HepG2 (cell line): ENCODE measurements around the gene GPR12. TPM values are rescaled to one million over a fixed set of nuclear protein-coding genes. Genes with fewer than 3 reads are reported as not detected.

Experiments
- ATAC-seq: fragments of 200-7000 bp; cut with Tn5 transposase; 3 replicates; pipeline ENCODE4 v1.9.1; 2020; ENCODE audit warnings: mild to moderate bottlenecking, moderate library complexity
- BruUV-seq: library from RNA; stranded (reverse); fragments of 400-500 nt; replicated peaks from 2 replicates; lab custom pipeline; 2021; lab: Mats Ljungman, UMichigan
- CTCF ChIA-PET: fragments of 300-600 bp; formaldehyde crosslinking; extraction: SDS; loops from one replicate; lab custom pipeline; 2021; ENCODE audit warnings: low total read pairs, inconsistent platforms, low intra/inter-chr PET ratio; lab: Yijun Ruan, JAX
- POLR2A ChIA-PET: fragments of 350-600 bp; sonication (Branson Sonifier 250); formaldehyde crosslinking; loops from one replicate; lab custom pipeline; 2020; ENCODE audit warnings: antibody characterized with exemption, inconsistent platforms; lab: Yijun Ruan, JAX
- DNase-seq: peaks from one replicate; pipeline ENCODE4 v3.0.0-alpha.2; 2015; ENCODE audit warnings: low spot score
- FAIRE-seq: peaks from 3 replicates; lab custom pipeline; 2011; peaks lifted over from hg19 to GRCh38; lab: Jason Lieb, UNC
- H2AFZ ChIP-seq: one replicate; pipeline ENCODE4 v1.6.1; 2011; ENCODE audit warnings: low read length, inconsistent platforms
- H3K27ac ChIP-seq: fragments of 300-600 bp; 3 replicates; pipeline ENCODE4 v1.8.0; 2011; ENCODE audit warnings: mixed run types, mild to moderate bottlenecking, mixed read lengths, low read length, inconsistent platforms; ENCODE audit not compliant: insufficient read depth; ENCODE audit errors: extremely low read length
- H3K27me3 ChIP-seq, 2 experiments: fragments of 200-600 bp in 1 of 2; 2 replicates in 1 of 2; 3 replicates in 1 of 2; pipeline versions ENCODE4 v1.6.0 to v1.8.0; 2011; ENCODE audit warnings: low read length in 2 of 2, mild to moderate bottlenecking in 2 of 2, moderate library complexity in 2 of 2, inconsistent platforms in 1 of 2; ENCODE audit not compliant: insufficient read depth in 2 of 2, control insufficient read depth in 1 of 2
- H3K36me3 ChIP-seq, 2 experiments: fragments of 200-600 bp in 1 of 2; replicated peaks in 1 of 2; 2 replicates in 1 of 2; 3 replicates in 1 of 2; pipeline versions ENCODE4 v1.5.1 to v1.8.0; 2011; ENCODE audit warnings: low read length in 2 of 2, inconsistent platforms in 1 of 2; ENCODE audit not compliant: insufficient read depth in 2 of 2, control insufficient read depth in 1 of 2
- H3K4me1 ChIP-seq: 2 replicates; pipeline ENCODE4 v1.5.1; 2012; ENCODE audit warnings: low read length, inconsistent platforms; ENCODE audit not compliant: insufficient read depth
- H3K4me2 ChIP-seq: 2 replicates; pipeline ENCODE4 v1.6.0; 2011; ENCODE audit warnings: low read depth, low read length, inconsistent platforms
- H3K4me3 ChIP-seq, 3 experiments: fragments of 200-600 bp in 1 of 3; sonication (generic), shearing (Covaris generic) in 1 of 3; replicated peaks in 1 of 3; 2 replicates each; pipeline ENCODE4 v1.5.1; 2011 to 2016; ENCODE audit warnings: low read length in 3 of 3, inconsistent platforms in 2 of 3, low read depth in 2 of 3, mild to moderate bottlenecking in 2 of 3, control low read depth in 1 of 3, mixed read lengths in 1 of 3; ENCODE audit not compliant: insufficient read depth in 1 of 3
- H3K79me2 ChIP-seq: one replicate; pipeline ENCODE4 v1.6.1; 2011; ENCODE audit warnings: low read length, inconsistent platforms; ENCODE audit not compliant: insufficient read depth
- H3K9ac ChIP-seq: 2 replicates; pipeline ENCODE4 v1.6.0; 2011; ENCODE audit warnings: mild to moderate bottlenecking, low read depth, low read length, inconsistent platforms; ENCODE audit not compliant: insufficient read depth
- H3K9me3 ChIP-seq: 2 replicates; pipeline ENCODE4 v1.5.1; 2012; ENCODE audit warnings: mild to moderate bottlenecking, low read length
- H4K20me1 ChIP-seq: 2 replicates; pipeline ENCODE4 v1.6.0; 2011; ENCODE audit warnings: inconsistent platforms, mild to moderate bottlenecking, low read length, moderate library complexity; ENCODE audit not compliant: insufficient read depth
- CC2D1A ChIP-seq: sonication (generic); formaldehyde crosslinking; IDR thresholded peaks from 2 replicates; pipeline ENCODE4 v1.8.1; 2023; ENCODE audit warnings: mild to moderate bottlenecking, missing genetic modification reagents
- DNMT1 ChIP-seq: sonication (generic); formaldehyde crosslinking; IDR thresholded peaks from 2 replicates; pipeline ENCODE4 v1.5.1; 2020; ENCODE audit warnings: mild to moderate bottlenecking, missing genetic modification reagents
- MTF1 ChIP-seq: sonication (generic); formaldehyde crosslinking; IDR thresholded peaks from 2 replicates; pipeline ENCODE4 v1.5.0; 2020; ENCODE audit warnings: missing genetic modification reagents
- SATB2 ChIP-seq: sonication (generic); formaldehyde crosslinking; IDR thresholded peaks from 2 replicates; pipeline ENCODE4 v1.5.0; 2020; ENCODE audit warnings: missing genetic modification reagents
- SETDB1 ChIP-seq: sonication (generic); formaldehyde crosslinking; IDR thresholded peaks from 2 replicates; pipeline ENCODE4 v1.5.1; 2020; ENCODE audit warnings: missing genetic modification reagents, mild to moderate bottlenecking, borderline replicate concordance
- TRAFD1 ChIP-seq: sonication (generic); formaldehyde crosslinking; IDR thresholded peaks from 2 replicates; pipeline ENCODE4 v1.5.1; 2020; ENCODE audit warnings: missing genetic modification reagents, mild to moderate bottlenecking, borderline replicate concordance
- ZFP37 ChIP-seq: sonication (generic); formaldehyde crosslinking; IDR thresholded peaks from 2 replicates; pipeline ENCODE4 v1.4.0; 2020; ENCODE audit warnings: missing genetic modification reagents, borderline replicate concordance
- ZNF614 ChIP-seq: IDR thresholded peaks from 2 replicates; pipeline ENCODE4 v1.6.1; 2018; ENCODE audit warnings: missing biosample characterization, missing genetic modification reagents, inconsistent platforms, borderline replicate concordance
- ZNF781 ChIP-seq: sonication (generic); formaldehyde crosslinking; IDR thresholded peaks from 2 replicates; pipeline ENCODE4 v1.5.1; 2020; ENCODE audit warnings: borderline replicate concordance, mild to moderate bottlenecking, missing genetic modification reagents; ENCODE audit errors: not compliant biosample characterization
- ZNF891 ChIP-seq: sonication (generic); formaldehyde crosslinking; IDR thresholded peaks from 2 replicates; pipeline ENCODE4 v1.5.0; 2020; ENCODE audit warnings: mild to moderate bottlenecking, missing genetic modification reagents
- WGBS: methylation state at CpG from one replicate; pipeline ENCODE4 v1.1.6; 2017; ENCODE audit warnings: low lambda C conversion rate; 5-methylcytosine and 5-hydroxymethylcytosine counted together
- in situ Hi-C: cut with HindIII; loops from 2 replicates; pipeline ENCODE4 v1.10.0; 2017; ENCODE audit warnings: low pct_unique_long_range_greater_than_20kb; ENCODE audit not compliant: extremely low pct_ligation_motif_present
- intact Hi-C: fragments of 100-400 bp; cut with micrococcal nuclease; formaldehyde crosslinking; loops from one replicate; pipeline ENCODE4 v1.10.0; 2022; ENCODE audit not compliant: unreplicated experiment
- polyA plus RNA-seq, 8 experiments: library from polyadenylated mRNA; depleted of rRNA in 3 of 8; stranded (reverse) in 7 of 8; unstranded in 1 of 8; fragments of >200 nt; fragmentation: Illumina TruSeq in 4 of 8; extraction: Trizol in 4 of 8; gene quantifications; 2 replicates each; pipeline versions ENCODE4 v1.2.1 to v1.2.3, GENCODE V29; 2011 to 2016; ENCODE audit warnings: low read depth in 4 of 8, missing spikeins in 1 of 8, mixed read lengths in 1 of 8; ENCODE audit not compliant: insufficient read depth in 1 of 8
- total RNA-seq, 5 experiments: library from RNA; depleted of rRNA; stranded (reverse); fragments of >200 nt; fragmentation: Illumina TruSeq; extraction: Trizol; gene quantifications; 2 replicates each; pipeline ENCODE4 v1.2.3, GENCODE V29; 2016; ENCODE audit warnings: low read depth in 1 of 5
- TF ChIP-seq, protein P1 (sequence below): sonication (generic); formaldehyde crosslinking; IDR thresholded peaks from 2 replicates; pipeline ENCODE4 v1.5.1; 2020; ENCODE audit warnings: mild to moderate bottlenecking, missing genetic modification reagents, moderate library complexity

Gene GPR12
- total and polyA plus RNA-seq, 2 of the 13 experiments (the other 11 are each of a cell fraction or from before 2014, with no cell fraction given), result not detected

GRCh38 chr13:26771796-26772195 lies 11.2 kb upstream of the GPR12 start:
- in situ Hi-C loops, result no loop called here
- no peak for DNase-seq
- H3K27ac ChIP-seq, result no peak overlapping the region
- H3K4me1 ChIP-seq, result no peaks in the 10 kb centered on the region
- no peak overlapping the region for H2AFZ ChIP-seq
- no peak overlapping the region for H3K4me3 ChIP-seq
- no TSS peak for BruUV-seq
- no peaks in the 10 kb centered on the region for H3K79me2 ChIP-seq
- no peak for TF ChIP-seq ZNF614
- H3K9ac ChIP-seq, result no peak overlapping the region
- H3K9me3 ChIP-seq, result no peaks in the 10 kb centered on the region
- H3K4me2 ChIP-seq, result no peak overlapping the region
- no peaks in the 10 kb centered on the region for H4K20me1 ChIP-seq
- ATAC-seq, result no peak
- ChIA-PET POLR2A (no interaction called here), CTCF (no interaction called here)
- intact Hi-C loops, result no loop called here
- FAIRE-seq, result no peak
- WGBS, result 31% methylated on average over 5 of the region's 12 CpGs
- peaks cover under 1 to 1% of the 10 kb centered on the region in 2 experiments; a peak in 2 of 5 replicates for H3K27me3 ChIP-seq
- no peaks in the 10 kb centered on the region for H3K36me3 ChIP-seq

GRCh38 chr13:26762745-26763345 lies 2.3 kb upstream of the GPR12 start:
- Histone ChIP-seq H3K36me3 (no peaks in the 10 kb centered on the region), H3K27me3 (peaks cover 2 to 56% of the 10 kb centered on the region in 2 experiments; a peak in 3 of 5 replicates), H3K4me1 (no peaks in the 10 kb centered on the region), H3K4me2 (no peak overlapping the region), H3K79me2 (no peaks in the 10 kb centered on the region), H3K27ac (no peak overlapping the region), H3K9ac (no peak overlapping the region), H3K4me3 (no peak overlapping the region), H4K20me1 (no peaks in the 10 kb centered on the region), H2AFZ (no peak overlapping the region), H3K9me3 (no peaks in the 10 kb centered on the region)
- ChIA-PET CTCF (no interaction called here), POLR2A (no interaction called here)
- in situ Hi-C loops, result no loop called here
- intact Hi-C loops, result no loop called here
- WGBS, result 1% methylated on average over 4 of the region's 4 CpGs
- FAIRE-seq (no peak), DNase-seq (no peak), ATAC-seq (no peak)
- BruUV-seq, result no TSS peak
- TF ChIP-seq, protein P1, sequence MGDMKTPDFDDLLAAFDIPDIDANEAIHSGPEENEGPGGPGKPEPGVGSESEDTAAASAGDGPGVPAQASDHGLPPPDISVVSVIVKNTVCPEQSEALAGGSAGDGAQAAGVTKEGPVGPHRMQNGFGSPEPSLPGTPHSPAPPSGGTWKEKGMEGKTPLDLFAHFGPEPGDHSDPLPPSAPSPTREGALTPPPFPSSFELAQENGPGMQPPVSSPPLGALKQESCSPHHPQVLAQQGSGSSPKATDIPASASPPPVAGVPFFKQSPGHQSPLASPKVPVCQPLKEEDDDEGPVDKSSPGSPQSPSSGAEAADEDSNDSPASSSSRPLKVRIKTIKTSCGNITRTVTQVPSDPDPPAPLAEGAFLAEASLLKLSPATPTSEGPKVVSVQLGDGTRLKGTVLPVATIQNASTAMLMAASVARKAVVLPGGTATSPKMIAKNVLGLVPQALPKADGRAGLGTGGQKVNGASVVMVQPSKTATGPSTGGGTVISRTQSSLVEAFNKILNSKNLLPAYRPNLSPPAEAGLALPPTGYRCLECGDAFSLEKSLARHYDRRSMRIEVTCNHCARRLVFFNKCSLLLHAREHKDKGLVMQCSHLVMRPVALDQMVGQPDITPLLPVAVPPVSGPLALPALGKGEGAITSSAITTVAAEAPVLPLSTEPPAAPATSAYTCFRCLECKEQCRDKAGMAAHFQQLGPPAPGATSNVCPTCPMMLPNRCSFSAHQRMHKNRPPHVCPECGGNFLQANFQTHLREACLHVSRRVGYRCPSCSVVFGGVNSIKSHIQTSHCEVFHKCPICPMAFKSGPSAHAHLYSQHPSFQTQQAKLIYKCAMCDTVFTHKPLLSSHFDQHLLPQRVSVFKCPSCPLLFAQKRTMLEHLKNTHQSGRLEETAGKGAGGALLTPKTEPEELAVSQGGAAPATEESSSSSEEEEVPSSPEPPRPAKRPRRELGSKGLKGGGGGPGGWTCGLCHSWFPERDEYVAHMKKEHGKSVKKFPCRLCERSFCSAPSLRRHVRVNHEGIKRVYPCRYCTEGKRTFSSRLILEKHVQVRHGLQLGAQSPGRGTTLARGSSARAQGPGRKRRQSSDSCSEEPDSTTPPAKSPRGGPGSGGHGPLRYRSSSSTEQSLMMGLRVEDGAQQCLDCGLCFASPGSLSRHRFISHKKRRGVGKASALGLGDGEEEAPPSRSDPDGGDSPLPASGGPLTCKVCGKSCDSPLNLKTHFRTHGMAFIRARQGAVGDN (CRISPR knock-in tag), result no peak
- no peak for TF ChIP-seq TRAFD1 (CRISPR knock-in tag)
- no peak for TF ChIP-seq ZNF781
- no peak for TF ChIP-seq DNMT1 (CRISPR knock-in tag)
- TF ChIP-seq CC2D1A, result no peak
- TF ChIP-seq SETDB1 (CRISPR knock-in tag), result no peak
- TF ChIP-seq SATB2 (CRISPR knock-in tag), result no peak
- no peak for TF ChIP-seq ZNF891 (CRISPR knock-in tag)
- TF ChIP-seq ZFP37 (CRISPR knock-in tag), result no peak
- no peak for TF ChIP-seq MTF1 (CRISPR knock-in tag)
